Aorta (tissue), 5 donors: ENCODE results near the gene ARMC9. TPM values are rescaled to one million over a fixed set of nuclear protein-coding genes. Genes with fewer than 3 reads are reported as not detected.
A peak's percentile ranks its signal among the peaks of the same experiment; 100 is the strongest.

ENCODE experiments used
- ATAC-seq: fragments of 200-7000 bp; cut with Tn5 transposase; one replicate; pipeline ENCODE4 v1.9.1; 2022; ENCODE audit warnings: moderate library complexity; ENCODE audit not compliant: low FRiP score
- DNase-seq, 2 donors: peaks; one replicate each; pipeline ENCODE4 v3.0.0-alpha.2; 2020
- H3K27ac ChIP-seq, 2 donors: one replicate each; pipeline ENCODE4 v1.5.1; 2013; ENCODE audit warnings: low read length in 2 of 2, mild to moderate bottlenecking in 2 of 2, moderate library complexity in 2 of 2, control low read depth in 1 of 2, inconsistent platforms in 1 of 2, low read depth in 1 of 2
- H3K27me3 ChIP-seq, 2 donors: one replicate each; pipeline ENCODE4 v1.6.1; 2013; ENCODE audit warnings: control low read depth in 1 of 2, low read length in 1 of 2, mild to moderate bottlenecking in 1 of 2, moderate library complexity in 1 of 2; ENCODE audit not compliant: insufficient read depth in 2 of 2, control insufficient read depth in 1 of 2
- H3K36me3 ChIP-seq, 2 donors: one replicate each; pipeline ENCODE4 v1.6.1; 2013; ENCODE audit warnings: control low read depth in 1 of 2, low read length in 1 of 2, mild to moderate bottlenecking in 1 of 2; ENCODE audit not compliant: insufficient read depth in 2 of 2, control insufficient read depth in 1 of 2
- H3K4me1 ChIP-seq, 2 donors: one replicate each; pipeline ENCODE4 v1.6.1; 2013; ENCODE audit warnings: low read length in 2 of 2, control low read depth in 1 of 2, mild to moderate bottlenecking in 1 of 2, moderate library complexity in 1 of 2; ENCODE audit not compliant: insufficient read depth in 2 of 2, control insufficient read depth in 1 of 2
- H3K4me3 ChIP-seq, 2 donors: one replicate each; pipeline ENCODE4 v1.5.1; 2013; ENCODE audit warnings: low read length in 2 of 2, control low read depth in 1 of 2, mild to moderate bottlenecking in 1 of 2
- H3K9me3 ChIP-seq: one replicate; pipeline ENCODE4 v1.6.1; 2013; ENCODE audit warnings: mild to moderate bottlenecking, low read length; ENCODE audit not compliant: control insufficient read depth
- WGBS, 2 donors: extraction: QIAGEN DNeasy Blood & Tissue Kit; methylation state at CpG; one replicate each; pipeline ENCODE4 v1.1.7; 2013; 5-methylcytosine and 5-hydroxymethylcytosine counted together
- intact Hi-C, 2 donors: fragments of 100-400 bp; cut with DNase I; formaldehyde crosslinking; loops; one replicate each; pipeline versions ENCODE4 v1.14.2 to v1.15.0; 2022
- microRNA-seq, 2 donors: library from miRNA; unstranded; fragments of <30 nt; microRNA quantifications; one replicate each; pipeline ENCODE4 v1.2.0, GENCODE V29; 2020
- polyA plus RNA-seq, 2 donors: library from polyadenylated mRNA; stranded (reverse); fragments of 200-250 nt; gene quantifications; one replicate each; pipeline ENCODE4 v1.2.3, GENCODE V29; 2013
- total RNA-seq, 2 donors: library from RNA; stranded (reverse); fragmentation: NEBNext Ultra II Directional; extraction: Animal tissue kit (Norgen Biotek cat#: 25700); gene quantifications; one replicate each; pipeline ENCODE4 v1.2.1, GENCODE V29; 2021
- donor health status: healthy with polysubstance abuse.
- donor health status: Bipolar disorder and iron deficiency.
- donor health status: DM: no; HTN: no; CAD: no.
- donor health status: DM: no; HTN: no; CAD: no.
- donor health status: DM: yes; HTN: yes; CAD: no.

The ARMC9 gene
- total and polyA plus RNA-seq, 4 donors: 6.9 to 86.8 (median 30.6) TPM

GRCh38 chr2:231413921-231414476 lies 215.6 kb downstream of the ARMC9 start:
- intact Hi-C loops: loop anchor here (5.0 to 10.0 kb wide), 6 partner anchors 109 to 312 kb away; no protein-coding TSS in a partner anchor
- WGBS, 2 donors: 66 to 70% methylated on average over 15 of the region's 15 CpGs
- no peak for ATAC-seq

GRCh38 chr2:231415029-231415428 lies 216.6 kb downstream of the ARMC9 start:
- Histone ChIP-seq H3K9me3 (no peaks in the 10 kb centered on the region), H3K4me1 (peaks cover 0 to 2% of the 10 kb centered on the region in 2 donors), H3K4me3 (no peak overlapping the region), H3K36me3 (no peaks in the 10 kb centered on the region), H3K27me3 (no peaks in the 10 kb centered on the region), H3K27ac (no peak overlapping the region)
- intact Hi-C loops: loop anchor here (10.0 kb wide), 3 partner anchors 110 to 310 kb away; no protein-coding TSS in a partner anchor
- DNase-seq: no peak
- ATAC-seq: no peak

More at GRCh38 chr2:231413921-231414476, 215.6 kb downstream of the ARMC9 start:
- H3K36me3 ChIP-seq: no peaks in the 10 kb centered on the region
- no peak overlapping the region for H3K4me3 ChIP-seq
- DNase-seq: no peak
- H3K27ac ChIP-seq: no peak overlapping the region
- no peaks in the 10 kb centered on the region for H3K27me3 ChIP-seq
- H3K4me1 ChIP-seq: peaks cover 0 to 2% of the 10 kb centered on the region in 2 donors
- no peaks in the 10 kb centered on the region for H3K9me3 ChIP-seq

GRCh38 chr2:231418820-231419640 lies 220.6 kb downstream of the ARMC9 start:
- Histone ChIP-seq H3K4me1 (no peaks in the 10 kb centered on the region), H3K4me3 (no peak overlapping the region), H3K9me3 (no peaks in the 10 kb centered on the region), H3K36me3 (no peaks in the 10 kb centered on the region), H3K27ac (no peak overlapping the region), H3K27me3 (no peaks in the 10 kb centered on the region)
- intact Hi-C loops: loop anchor here (10.0 kb wide), 3 partner anchors 114 to 314 kb away; no protein-coding TSS in a partner anchor
- 85 to 87% methylated on average over 26 of the region's 26 CpGs for whole genome bisulfite sequencing, 2 donors
- DNase-seq (peak in 1 of 2 donors; percentile 14), ATAC-seq (no peak)

- ATAC-seq (no peak), DNase-seq (peak in 1 of 2 donors; percentile 32)
- intact Hi-C loops: no loop called here
- no peaks in the 10 kb centered on the region for H3K27me3 ChIP-seq
- 78 to 82% methylated on average over 9 of the region's 9 CpGs for WGBS, 2 donors
- H3K27ac ChIP-seq: no peak overlapping the region
- H3K4me3 ChIP-seq: no peak overlapping the region
- H3K4me1 ChIP-seq: no peaks in the 10 kb centered on the region
- H3K36me3 ChIP-seq: no peaks in the 10 kb centered on the region
- H3K9me3 ChIP-seq: no peaks in the 10 kb centered on the region
Observed at GRCh38 chr2:231421051-231421580, 222.7 kb downstream of the ARMC9 start.

- H3K36me3 ChIP-seq: no peaks in the 10 kb centered on the region
- DNase-seq (no peak), ATAC-seq (no peak)
- H3K9me3 ChIP-seq: no peaks in the 10 kb centered on the region
- no peaks in the 10 kb centered on the region for H3K27me3 ChIP-seq
- H3K4me3 ChIP-seq: no peak overlapping the region
- H3K4me1 ChIP-seq: no peaks in the 10 kb centered on the region
- 88% methylated on average over 2 of the region's 2 CpGs for WGBS, 2 donors
- H3K27ac ChIP-seq: no peak overlapping the region
- intact Hi-C loops: no loop called here
Observed at GRCh38 chr2:231422056-231422455, 223.6 kb downstream of the ARMC9 start.

- ATAC-seq (no peak), DNase-seq (peak in 1 of 2 donors; percentile 8)
- Histone ChIP-seq H3K27me3 (no peaks in the 10 kb centered on the region), H3K27ac (no peak overlapping the region), H3K36me3 (no peaks in the 10 kb centered on the region), H3K4me3 (no peak overlapping the region), H3K9me3 (no peaks in the 10 kb centered on the region), H3K4me1 (no peaks in the 10 kb centered on the region)
- 86 to 91% methylated on average over 10 of the region's 10 CpGs for WGBS, 2 donors
- intact Hi-C loops: no loop called here
Observed at GRCh38 chr2:231423176-231423575, 224.7 kb downstream of the ARMC9 start.

Small RNA genes lying within 50 kb of the gene (microRNA-seq; reads per million reads assigned to microRNA genes)
- 0 reads per million in 2 donors for gene MIR4777

Other genes with a start within 250 kb of the ARMC9 start
- gene SPATA3, start 202.5 kb upstream of the ARMC9 start, total RNA-seq: not detected
- not detected for gene SPATA3, start 202.5 kb upstream of the ARMC9 start, polyA plus RNA-seq
- gene C2orf72, start 161.1 kb upstream of the ARMC9 start, total RNA-seq: under 1 TPM in 1 of 2 donors, not detected in 1; 0.15 TPM
- gene C2orf72, start 161.1 kb upstream of the ARMC9 start, polyA plus RNA-seq: 1 to 10 TPM in 1 of 2 donors, under 1 TPM in 1; 0.13 to 2.4 TPM
- 10 to 100 TPM; 67.7 to 69.7 TPM for gene PSMD1, start 141.8 kb upstream of the ARMC9 start, total RNA-seq
- 10 to 100 TPM; 27.8 to 35.3 TPM for gene PSMD1, start 141.8 kb upstream of the ARMC9 start, polyA plus RNA-seq
- 1 to 10 TPM; 2.0 to 5.1 TPM for gene HTR2B, start 73.6 kb upstream of the ARMC9 start, total RNA-seq
- gene HTR2B, start 73.6 kb upstream of the ARMC9 start, polyA plus RNA-seq: 1 to 10 TPM; 2.8 to 6.6 TPM
- 1 to 10 TPM; 4.0 to 6.7 TPM for gene B3GNT7, start 197.1 kb downstream of the ARMC9 start, total RNA-seq
- gene B3GNT7, start 197.1 kb downstream of the ARMC9 start, polyA plus RNA-seq: 1 to 10 TPM in 1 of 2 donors, under 1 TPM in 1; 0.56 to 3.5 TPM